ENCODE data around the gene YARS1.

DNA sequence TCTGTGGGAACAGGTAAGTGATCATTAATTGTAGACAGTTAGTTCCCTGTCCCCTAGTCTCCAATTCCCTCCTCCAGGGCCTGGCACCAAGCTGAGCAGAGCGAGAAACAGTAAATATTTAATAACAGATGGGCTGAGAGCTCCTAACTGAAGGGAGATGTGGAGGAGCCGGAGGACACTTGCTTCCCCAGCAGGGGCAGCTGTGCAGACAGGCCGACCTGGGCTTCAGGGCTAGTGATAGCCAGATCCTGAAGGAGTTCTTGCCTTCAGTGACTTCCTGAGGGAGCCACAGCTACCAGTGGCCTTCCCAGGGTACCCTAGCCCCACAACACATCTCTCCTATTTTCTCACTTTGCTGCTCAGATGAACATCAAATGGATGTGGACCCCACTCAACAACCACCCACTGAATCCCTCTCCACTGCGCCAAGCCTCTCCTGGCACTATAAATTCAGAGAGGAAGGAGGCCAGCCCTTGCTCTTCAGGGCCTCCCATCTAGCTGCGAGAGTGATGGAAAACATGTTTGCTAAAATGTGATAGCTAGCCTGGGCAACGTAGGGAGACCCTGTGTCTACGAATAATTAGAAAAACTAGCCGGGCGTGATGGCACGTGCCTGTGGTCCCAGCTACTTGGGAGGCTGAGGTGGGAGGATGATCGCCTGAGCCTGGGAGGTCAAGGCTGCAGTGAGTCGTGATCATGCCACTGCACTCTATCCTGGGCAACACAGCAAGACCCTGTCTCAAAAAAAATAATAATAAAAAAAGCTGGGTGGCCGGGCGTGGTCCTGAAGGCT, 87.7 kb downstream of the YARS1 start:
- TF ChIP-seq EZH2phosphoT487 (IDR thresholded peaks at IDR 0.05; ENCODE audit: low read length): no peak
- TF ChIP-seq, protein P1, sequence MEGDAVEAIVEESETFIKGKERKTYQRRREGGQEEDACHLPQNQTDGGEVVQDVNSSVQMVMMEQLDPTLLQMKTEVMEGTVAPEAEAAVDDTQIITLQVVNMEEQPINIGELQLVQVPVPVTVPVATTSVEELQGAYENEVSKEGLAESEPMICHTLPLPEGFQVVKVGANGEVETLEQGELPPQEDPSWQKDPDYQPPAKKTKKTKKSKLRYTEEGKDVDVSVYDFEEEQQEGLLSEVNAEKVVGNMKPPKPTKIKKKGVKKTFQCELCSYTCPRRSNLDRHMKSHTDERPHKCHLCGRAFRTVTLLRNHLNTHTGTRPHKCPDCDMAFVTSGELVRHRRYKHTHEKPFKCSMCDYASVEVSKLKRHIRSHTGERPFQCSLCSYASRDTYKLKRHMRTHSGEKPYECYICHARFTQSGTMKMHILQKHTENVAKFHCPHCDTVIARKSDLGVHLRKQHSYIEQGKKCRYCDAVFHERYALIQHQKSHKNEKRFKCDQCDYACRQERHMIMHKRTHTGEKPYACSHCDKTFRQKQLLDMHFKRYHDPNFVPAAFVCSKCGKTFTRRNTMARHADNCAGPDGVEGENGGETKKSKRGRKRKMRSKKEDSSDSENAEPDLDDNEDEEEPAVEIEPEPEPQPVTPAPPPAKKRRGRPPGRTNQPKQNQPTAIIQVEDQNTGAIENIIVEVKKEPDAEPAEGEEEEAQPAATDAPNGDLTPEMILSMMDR (IDR thresholded peaks at IDR 0.05; ENCODE audit: low read length): no peak
